Mesenchymal stem cell (in vitro differentiated cells and primary cell): Measurements from ENCODE around the gene MTUS2.

ENCODE experiments used
- DNase-seq: peaks from one replicate; pipeline ENCODE4 v3.0.0-alpha.2; 2013
- H2AFZ ChIP-seq: one replicate; pipeline ENCODE4 v1.6.1; 2013; ENCODE audit warnings: low read depth, mild to moderate bottlenecking, control low read depth, inconsistent platforms, low read length, moderate library complexity
- H2AK5ac ChIP-seq: 2 replicates; pipeline ENCODE4 v1.6.1; 2013; ENCODE audit warnings: low read length, moderate library complexity, mild to moderate bottlenecking, inconsistent platforms; ENCODE audit not compliant: severe bottlenecking
- H2BK120ac ChIP-seq: one replicate; pipeline ENCODE4 v1.6.1; 2013; ENCODE audit warnings: low read depth, mild to moderate bottlenecking, inconsistent platforms, low read length, moderate library complexity
- H2BK12ac ChIP-seq, 2 experiments: one replicate each; pipeline ENCODE4 v1.6.1; 2013; ENCODE audit warnings: inconsistent platforms in 2 of 2, low read length in 2 of 2, mild to moderate bottlenecking in 2 of 2, moderate library complexity in 2 of 2, control low read depth in 1 of 2
- H2BK15ac ChIP-seq: one replicate; pipeline ENCODE4 v1.6.1; 2013; ENCODE audit warnings: mild to moderate bottlenecking, low read depth, inconsistent platforms; ENCODE audit not compliant: poor library complexity, severe bottlenecking
- H2BK5ac ChIP-seq: 2 replicates; pipeline ENCODE4 v1.6.1; 2013; ENCODE audit warnings: low read depth, mild to moderate bottlenecking, low read length, control low read depth, inconsistent platforms; ENCODE audit not compliant: poor library complexity, severe bottlenecking
- H3K14ac ChIP-seq, 2 experiments: one replicate each; pipeline ENCODE4 v1.6.1; 2013; ENCODE audit warnings: inconsistent platforms in 2 of 2, low read length in 2 of 2, control low read depth in 1 of 2, mild to moderate bottlenecking in 1 of 2, moderate library complexity in 1 of 2
- H3K18ac ChIP-seq, 2 experiments: one replicate each; pipeline ENCODE4 v1.6.1; 2013; ENCODE audit warnings: inconsistent platforms in 2 of 2, low read length in 2 of 2, control low read depth in 1 of 2, low read depth in 1 of 2, mild to moderate bottlenecking in 1 of 2
- H3K23ac ChIP-seq, 2 experiments: one replicate each; pipeline ENCODE4 v1.6.1; 2013; ENCODE audit warnings: inconsistent platforms in 2 of 2, low read length in 2 of 2, mild to moderate bottlenecking in 2 of 2, moderate library complexity in 2 of 2, control low read depth in 1 of 2
- H3K27ac ChIP-seq: 2 replicates; pipeline ENCODE4 v1.5.1; 2013; ENCODE audit warnings: mild to moderate bottlenecking, moderate library complexity, low read length, control low read depth, inconsistent platforms; ENCODE audit not compliant: poor library complexity, severe bottlenecking
- H3K27me3 ChIP-seq, 2 experiments: 2 replicates each; pipeline versions ENCODE4 v1.6.1 to v1.7.0; 2013; ENCODE audit warnings: low read length in 2 of 2, mild to moderate bottlenecking in 2 of 2, moderate library complexity in 2 of 2, control low read depth in 1 of 2, inconsistent platforms in 1 of 2; ENCODE audit not compliant: control insufficient read depth in 1 of 2, insufficient read depth in 1 of 2
- H3K36me3 ChIP-seq, 2 experiments: 2 replicates each; pipeline versions ENCODE4 v1.6.1 to v1.7.0; 2013; ENCODE audit warnings: low read length in 2 of 2, control low read depth in 1 of 2, inconsistent platforms in 1 of 2, low read depth in 1 of 2, mild to moderate bottlenecking in 1 of 2; ENCODE audit not compliant: insufficient read depth in 2 of 2, control insufficient read depth in 1 of 2
- H3K4ac ChIP-seq, 2 experiments: one replicate each; pipeline ENCODE4 v1.6.1; 2013; ENCODE audit warnings: inconsistent platforms in 2 of 2, low read length in 2 of 2, mild to moderate bottlenecking in 2 of 2, moderate library complexity in 2 of 2, control low read depth in 1 of 2, low read depth in 1 of 2
- H3K4me1 ChIP-seq: 2 replicates; pipeline ENCODE4 v1.6.1; 2013; ENCODE audit warnings: low read depth, low read length, control low read depth; ENCODE audit not compliant: control insufficient read depth, insufficient read depth
- H3K4me2 ChIP-seq: 2 replicates; pipeline ENCODE4 v1.6.1; 2013; ENCODE audit warnings: low read length, mild to moderate bottlenecking, inconsistent platforms; ENCODE audit not compliant: poor library complexity, severe bottlenecking
- H3K4me3 ChIP-seq, 2 experiments: 2 replicates each; pipeline versions ENCODE4 v1.5.1 to v1.7.0; 2013; ENCODE audit warnings: low read length in 2 of 2, mild to moderate bottlenecking in 2 of 2, control low read depth in 1 of 2, low read depth in 1 of 2; ENCODE audit not compliant: insufficient read depth in 1 of 2
- H3K79me1 ChIP-seq: replicated peaks from 2 replicates; pipeline ENCODE4 v1.6.1; 2013; ENCODE audit warnings: mild to moderate bottlenecking, control low read depth, low read length, inconsistent platforms; ENCODE audit not compliant: poor library complexity, severe bottlenecking
- H3K9ac ChIP-seq: 2 replicates; pipeline ENCODE4 v1.7.0; 2013; ENCODE audit warnings: mild to moderate bottlenecking, low read length, moderate library complexity
- H3K9me3 ChIP-seq: 2 replicates; pipeline ENCODE4 v1.7.0; 2013; ENCODE audit warnings: mild to moderate bottlenecking, low read length; ENCODE audit not compliant: control insufficient read depth
- H4K8ac ChIP-seq: one replicate; pipeline ENCODE4 v1.6.1; 2013; ENCODE audit warnings: inconsistent platforms, mild to moderate bottlenecking, low read length, moderate library complexity
- H4K91ac ChIP-seq: one replicate; pipeline ENCODE4 v1.6.1; 2013; ENCODE audit warnings: mild to moderate bottlenecking, low read length, inconsistent platforms
- WGBS: methylation state at CpG from one replicate; pipeline ENCODE4 v1.1.7; 2013; ENCODE audit warnings: mixed read lengths; 5-methylcytosine and 5-hydroxymethylcytosine counted together

The MTUS2 gene

DNA sequence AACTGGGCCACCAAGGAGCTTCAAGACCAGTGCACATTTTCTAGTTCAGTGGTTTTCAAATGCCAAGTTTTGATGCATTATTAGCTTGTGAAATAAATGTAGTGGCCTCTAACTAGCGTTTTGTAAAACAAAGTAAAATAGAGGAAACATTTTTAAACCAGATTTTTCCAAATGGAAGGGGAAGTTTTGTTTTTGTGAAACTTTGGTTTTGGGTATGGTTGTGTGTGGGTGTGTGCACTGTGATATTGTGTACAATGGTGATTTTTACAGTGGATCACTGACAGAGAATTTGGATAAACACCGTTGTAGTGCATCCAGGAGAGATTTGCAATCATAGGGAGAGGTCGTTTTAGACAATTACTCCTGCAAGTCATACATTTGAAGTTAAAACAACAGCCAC, 666.4 kb downstream of the MTUS2 start:
- peaks cover 21 to 22% of the 10 kb centered on the region in 2 experiments for H3K27me3 ChIP-seq
- no peak overlapping the region for H3K9ac ChIP-seq
- no peak overlapping the region for H4K91ac ChIP-seq
- DNase-seq = no peak
- no peak overlapping the region for H3K4me3 ChIP-seq
- H2BK120ac ChIP-seq = no peak overlapping the region
- H3K27ac ChIP-seq = no peak overlapping the region
- peaks cover 6% of the 10 kb centered on the region for H3K4me1 ChIP-seq
- H3K14ac ChIP-seq = no peak overlapping the region
- no peak overlapping the region for H3K4me2 ChIP-seq
- H2BK12ac ChIP-seq = no peak overlapping the region
- H4K8ac ChIP-seq = no peak overlapping the region
- no peak overlapping the region for H3K18ac ChIP-seq
- no peak overlapping the region for H3K4ac ChIP-seq
- 96% methylated on average over 1 of the region's 3 CpGs for WGBS
- H2AFZ ChIP-seq = no peak overlapping the region
- no peaks in the 10 kb centered on the region for H3K79me1 ChIP-seq
- no peak overlapping the region for H3K23ac ChIP-seq
- H2BK5ac ChIP-seq = no peak overlapping the region
- no peaks in the 10 kb centered on the region for H3K9me3 ChIP-seq
- no peaks in the 10 kb centered on the region for H3K36me3 ChIP-seq
- no peak overlapping the region for H2AK5ac ChIP-seq
- H2BK15ac ChIP-seq = no peak overlapping the region

DNA sequence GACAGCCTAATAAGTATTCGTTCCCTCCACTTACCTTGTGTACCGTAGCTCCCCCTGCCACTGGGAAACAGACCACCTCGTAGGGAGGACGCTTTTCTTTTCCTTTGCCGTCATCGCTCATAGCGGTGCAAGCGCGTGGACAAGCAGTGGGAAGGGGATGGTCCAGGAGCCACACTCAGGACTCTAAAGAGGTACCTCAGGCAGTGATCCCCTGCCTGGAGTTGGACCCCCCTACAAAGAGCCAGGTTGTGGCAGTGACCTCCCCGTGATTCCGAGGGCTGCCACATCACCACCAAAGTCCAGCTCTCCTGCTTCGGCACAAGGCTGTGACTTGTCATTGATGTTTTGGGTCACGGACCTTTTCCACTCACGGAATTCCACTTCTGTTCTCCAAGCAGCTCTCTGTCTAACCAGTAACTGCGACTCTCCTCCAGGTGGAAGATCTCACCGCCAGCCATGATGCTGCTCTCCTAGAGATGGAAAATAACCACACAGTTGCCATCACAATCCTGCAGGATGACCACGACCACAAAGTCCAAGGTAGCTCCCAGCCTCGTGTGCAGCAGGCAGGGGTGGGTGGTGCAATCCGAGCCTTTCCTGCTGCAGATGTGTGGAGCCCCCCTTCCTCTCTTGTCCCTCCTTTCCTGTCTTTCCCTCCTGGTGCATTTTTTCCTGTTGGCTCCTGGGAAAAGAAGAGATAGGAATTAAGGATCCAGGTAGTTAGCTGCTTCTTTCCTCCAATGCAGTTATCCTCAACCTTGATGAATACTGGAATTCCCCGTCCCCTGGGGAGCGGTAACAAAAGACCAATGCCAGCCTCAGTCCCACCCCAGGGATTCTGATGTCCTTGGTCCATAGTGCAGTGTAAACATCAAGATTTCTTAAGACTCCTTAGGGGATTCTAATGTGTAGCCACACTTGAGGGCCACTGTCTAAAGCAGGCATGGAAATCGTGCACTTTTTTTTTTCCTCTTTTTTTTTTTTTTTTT, 667.6 kb downstream of the MTUS2 start:
- no peaks in the 10 kb centered on the region for H3K79me1 ChIP-seq
- H2BK12ac ChIP-seq = no peak overlapping the region
- no peak overlapping the region for H2AK5ac ChIP-seq
- H3K27me3 ChIP-seq = peaks cover 22 to 24% of the 10 kb centered on the region in 2 experiments
- no peak overlapping the region for H3K18ac ChIP-seq
- DNase-seq = peak; percentile 64
- H3K4me3 ChIP-seq = no peak overlapping the region
- 86% methylated on average over 21 of the region's 22 CpGs for WGBS
- no peak overlapping the region for H3K9ac ChIP-seq
- H2BK120ac ChIP-seq = no peak overlapping the region
- no peak overlapping the region for H3K4ac ChIP-seq
- no peak overlapping the region for H3K23ac ChIP-seq
- no peak overlapping the region for H3K4me2 ChIP-seq
- H2BK5ac ChIP-seq = no peak overlapping the region
- H3K4me1 ChIP-seq = peaks cover 10% of the 10 kb centered on the region
- H2BK15ac ChIP-seq = no peak overlapping the region
- H3K27ac ChIP-seq = no peak overlapping the region
- no peaks in the 10 kb centered on the region for H3K36me3 ChIP-seq
- H3K9me3 ChIP-seq = no peaks in the 10 kb centered on the region
- H2AFZ ChIP-seq = no peak overlapping the region
- H4K8ac ChIP-seq = no peak overlapping the region
- no peak overlapping the region for H4K91ac ChIP-seq
- H3K14ac ChIP-seq = no peak overlapping the region

GRCh38 chr13:29489650-29490560, 669.8 kb downstream of the MTUS2 start:
- Histone ChIP-seq H3K36me3 (no peaks in the 10 kb centered on the region), H3K4me3 (no peak overlapping the region), H2AFZ (no peak overlapping the region), H4K8ac (no peak overlapping the region), H3K4ac (no peak overlapping the region), H3K9me3 (no peaks in the 10 kb centered on the region), H2AK5ac (no peak overlapping the region), H3K18ac (no peak overlapping the region), H4K91ac (no peak overlapping the region), H3K4me1 (peaks cover 7% of the 10 kb centered on the region), H2BK5ac (no peak overlapping the region), H2BK120ac (no peak overlapping the region), H3K9ac (no peak overlapping the region), H3K79me1 (no peaks in the 10 kb centered on the region), H3K27me3 (peaks cover 24% of the 10 kb centered on the region in 2 experiments), H3K23ac (no peak overlapping the region), H3K27ac (no peak overlapping the region), H3K4me2 (no peak overlapping the region), H2BK12ac (no peak overlapping the region), H2BK15ac (no peak overlapping the region), H3K14ac (no peak overlapping the region)
- peak; percentile 23 for DNase-seq
- WGBS = 53% methylated on average over 13 of the region's 14 CpGs

DNA sequence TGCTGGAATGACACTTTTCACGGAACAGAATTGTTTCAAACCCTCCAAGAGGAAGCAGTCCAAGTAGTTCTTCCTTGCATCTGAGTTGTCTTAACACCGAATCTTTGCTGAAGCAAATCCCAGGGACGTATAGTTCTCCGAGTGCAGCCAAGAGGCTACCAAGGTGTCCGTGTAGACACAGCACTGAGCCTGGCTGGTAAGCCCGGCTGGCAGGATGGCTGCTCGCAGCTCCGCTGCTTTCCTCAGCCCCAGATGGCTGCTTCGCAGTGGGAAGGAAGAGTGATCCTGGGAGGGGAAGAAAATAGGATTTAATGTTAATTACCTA, 670.4 kb downstream of the MTUS2 start:
- Histone ChIP-seq H4K8ac (no peak overlapping the region), H2BK15ac (no peak overlapping the region)
- 87% methylated on average over 9 of the region's 9 CpGs for WGBS

More for the DNA sequence above, 670.4 kb downstream of the MTUS2 start:
- H3K23ac ChIP-seq = no peak overlapping the region
- peaks cover 7% of the 10 kb centered on the region for H3K4me1 ChIP-seq
- no peak overlapping the region for H3K14ac ChIP-seq
- H3K79me1 ChIP-seq = no peaks in the 10 kb centered on the region
- H2AFZ ChIP-seq = no peak overlapping the region
- no peaks in the 10 kb centered on the region for H3K36me3 ChIP-seq
- H3K27ac ChIP-seq = no peak overlapping the region
- H3K18ac ChIP-seq = no peak overlapping the region
- H2BK12ac ChIP-seq = peak overlapping the region in 1 of 2 experiments; percentile 19
- H2BK5ac ChIP-seq = no peak overlapping the region
- no peak for DNase-seq
- H3K4me3 ChIP-seq = no peak overlapping the region
- no peaks in the 10 kb centered on the region for H3K9me3 ChIP-seq
- no peak overlapping the region for H3K4ac ChIP-seq
- peaks cover 19 to 24% of the 10 kb centered on the region in 2 experiments for H3K27me3 ChIP-seq
- no peak overlapping the region for H2BK120ac ChIP-seq
- H3K9ac ChIP-seq = no peak overlapping the region
- H2AK5ac ChIP-seq = no peak overlapping the region
- no peak overlapping the region for H4K91ac ChIP-seq
- H3K4me2 ChIP-seq = no peak overlapping the region
